NCI-H748 (cell line): ENCODE results near the gene TNFAIP8.

Experiments
- DNase-seq: peaks from one replicate; lab custom pipeline; 2025; ENCODE audit not compliant: unreplicated experiment; lab: John Stamatoyannopoulos, UW

Gene TNFAIP8

GRCh38 chr5:119365847-119366539 lies 10.2 kb downstream of the TNFAIP8 start:
- DNase-seq = no peak

DNA sequence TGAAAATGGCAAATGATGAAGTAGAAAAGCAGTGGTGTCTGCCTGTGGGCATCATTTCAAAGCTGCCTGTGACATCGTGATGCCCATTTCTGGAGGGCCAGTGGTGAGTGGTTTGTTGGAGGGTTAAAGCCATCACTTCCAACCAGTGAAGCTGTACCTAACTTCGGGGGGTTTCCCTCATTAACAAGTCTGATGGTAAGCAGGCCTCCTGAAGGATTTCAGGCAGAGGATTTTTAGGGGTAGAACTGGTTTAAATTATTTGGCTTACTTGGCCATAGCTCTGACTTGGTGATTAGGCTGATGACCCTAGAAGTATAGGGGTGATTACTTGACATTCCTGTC lies 10.7 kb downstream of the TNFAIP8 start:
- DNase-seq = no peak

GRCh38 chr5:119367502-119368237 lies 11.9 kb downstream of the TNFAIP8 start:
- DNase-seq = no peak

DNA sequence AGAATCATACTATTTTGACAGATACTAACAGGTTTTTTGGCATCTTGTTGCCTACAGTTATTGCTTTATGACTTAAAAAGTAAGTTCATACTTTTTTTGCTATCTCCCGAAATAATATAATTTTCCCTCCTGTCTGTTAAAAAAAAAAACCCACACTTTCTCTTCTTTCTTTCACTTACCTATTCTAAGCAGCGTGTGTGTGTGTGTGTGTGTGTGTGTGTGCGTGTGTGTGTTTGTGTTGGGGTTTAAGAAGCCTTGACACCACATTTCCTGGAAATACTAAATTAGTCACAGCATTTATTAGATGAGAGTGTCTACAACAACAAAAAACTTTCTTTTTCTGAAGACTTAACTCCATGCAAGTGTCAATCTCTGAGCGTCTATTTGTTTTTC lies 12.4 kb downstream of the TNFAIP8 start:
- no peak for DNase-seq

DNA sequence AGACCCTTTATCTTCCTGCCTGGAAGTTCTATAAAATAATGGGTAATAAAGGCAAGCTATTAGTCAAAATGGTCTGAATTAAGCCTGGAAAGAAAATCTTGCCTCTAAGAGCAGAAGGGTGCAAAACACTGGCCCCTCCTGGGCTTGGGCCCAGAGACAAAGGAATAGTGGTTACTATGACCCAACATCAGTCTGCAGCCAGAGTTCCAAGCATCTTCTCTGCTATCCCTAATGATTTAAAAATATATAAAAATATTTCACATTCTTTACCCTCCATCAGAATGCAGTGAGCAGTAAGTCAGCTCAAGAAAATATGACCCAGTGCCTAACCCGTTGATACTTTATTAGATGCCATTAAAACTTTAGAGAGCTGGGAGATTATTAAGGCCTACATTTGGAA lies 14.7 kb downstream of the TNFAIP8 start:
- DNase-seq = no peak

DNA sequence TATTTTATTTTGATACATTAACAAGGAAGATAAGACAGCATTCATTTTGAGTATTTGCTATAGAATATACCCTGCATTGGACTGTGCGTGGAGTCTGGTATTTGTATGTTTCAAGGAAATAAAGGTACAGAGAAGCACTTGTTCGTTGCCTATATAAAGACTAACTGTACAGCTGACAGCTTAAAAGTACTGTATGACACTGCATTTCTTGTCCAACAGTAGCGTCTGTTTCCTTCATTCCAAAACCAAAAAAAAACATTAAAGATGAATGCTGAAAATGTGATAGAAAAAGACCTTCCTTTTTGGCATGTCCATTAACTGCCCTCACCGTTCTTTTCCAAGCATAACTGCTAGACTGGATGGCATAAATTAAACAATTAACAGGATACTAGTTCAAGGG lies 15.3 kb downstream of the TNFAIP8 start:
- DNase-seq = no peak

- no peak for DNase-seq
Measured at GRCh38 chr5:119373449-119373858, 17.6 kb downstream of the TNFAIP8 start.

GRCh38 chr5:119374901-119375300 lies 19.1 kb downstream of the TNFAIP8 start:
- no peak for DNase-seq

DNA sequence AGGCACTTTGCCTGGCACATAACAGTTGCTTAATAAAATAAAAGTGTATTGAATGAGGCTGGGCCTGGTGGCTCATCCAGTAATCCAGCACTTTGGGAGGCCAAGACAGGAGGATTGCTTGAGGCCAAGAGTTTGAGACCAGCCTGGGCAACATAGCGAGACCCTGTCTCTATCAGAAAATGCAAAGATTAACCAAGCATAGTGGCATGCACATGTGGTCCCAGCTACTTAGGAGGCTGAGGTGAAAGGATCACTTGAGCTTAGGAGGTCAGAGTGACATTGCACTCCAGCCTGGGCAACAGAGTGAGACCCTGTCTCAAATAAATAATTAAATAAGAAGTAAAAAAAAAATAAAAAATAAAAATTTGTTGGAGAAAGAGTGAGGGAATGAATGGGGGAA lies 21.2 kb downstream of the TNFAIP8 start:
- no peak for DNase-seq

GRCh38 chr5:119378075-119378700 lies 22.4 kb downstream of the TNFAIP8 start:
- no peak for DNase-seq

- DNase-seq = no peak
Measured at GRCh38 chr5:119379096-119379495, 23.3 kb downstream of the TNFAIP8 start.

- no peak for DNase-seq
Measured at GRCh38 chr5:119379942-119380547, 24.2 kb downstream of the TNFAIP8 start.

GRCh38 chr5:119382169-119382568 lies 26.4 kb downstream of the TNFAIP8 start:
- DNase-seq = no peak

DNA sequence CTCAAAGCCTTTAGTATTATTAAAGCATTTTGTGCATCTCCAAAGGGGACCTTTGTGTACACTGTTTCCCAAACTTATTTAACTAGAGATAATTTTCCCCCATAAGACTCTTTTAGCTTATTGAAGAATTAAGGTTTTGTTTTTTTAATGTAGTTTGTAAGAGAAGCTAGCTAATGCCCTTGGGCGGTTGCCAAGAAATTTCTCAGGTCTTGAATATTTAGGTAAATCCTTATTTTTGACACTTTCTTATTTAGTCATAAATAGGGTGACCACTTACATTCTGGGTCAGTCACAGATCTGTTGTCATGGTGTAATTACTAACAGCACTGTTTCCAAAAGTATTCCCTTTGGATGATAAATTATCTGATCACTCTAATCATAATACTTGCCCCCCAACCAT lies 27.2 kb downstream of the TNFAIP8 start:
- no peak for DNase-seq

GRCh38 chr5:119385136-119385535 lies 29.3 kb downstream of the TNFAIP8 start:
- no peak for DNase-seq

GRCh38 chr5:119385536-119386128 lies 29.8 kb downstream of the TNFAIP8 start:
- DNase-seq = no peak

DNA sequence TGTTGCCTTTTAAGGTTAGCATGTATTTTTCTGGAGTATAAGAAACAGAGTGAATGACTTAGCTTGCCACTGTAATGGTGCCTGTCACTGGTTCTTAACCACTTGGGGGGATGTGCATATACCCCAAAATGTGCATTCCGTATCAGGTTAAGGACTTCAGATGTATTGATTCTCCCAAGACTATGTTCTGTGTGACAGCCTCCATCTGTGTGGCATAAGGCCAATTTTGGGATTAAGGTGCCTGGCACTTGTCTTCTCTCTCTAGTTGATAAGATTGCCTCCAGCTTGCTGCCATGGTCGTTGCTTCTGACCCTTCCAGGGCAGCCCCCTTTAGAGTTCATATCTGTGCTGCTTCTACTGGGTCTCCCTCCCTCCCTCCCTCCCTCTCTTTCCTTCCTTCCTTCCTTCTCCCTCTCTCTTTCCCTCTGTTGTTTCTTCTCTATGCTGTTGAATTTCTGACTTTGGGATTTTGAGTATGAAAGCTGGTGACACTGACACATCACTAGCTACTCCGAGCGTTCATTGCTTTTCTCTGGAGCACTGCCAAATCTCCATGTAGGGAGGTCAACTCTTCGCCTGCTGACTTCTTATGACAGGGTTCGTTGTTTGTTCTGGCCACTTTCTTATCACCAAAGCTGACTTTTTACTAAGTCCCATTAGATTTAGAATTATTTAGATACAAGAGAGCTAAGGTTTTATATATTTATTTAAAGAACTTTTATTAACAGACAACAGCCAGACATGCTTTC lies 31.0 kb downstream of the TNFAIP8 start:
- no peak for DNase-seq

DNA sequence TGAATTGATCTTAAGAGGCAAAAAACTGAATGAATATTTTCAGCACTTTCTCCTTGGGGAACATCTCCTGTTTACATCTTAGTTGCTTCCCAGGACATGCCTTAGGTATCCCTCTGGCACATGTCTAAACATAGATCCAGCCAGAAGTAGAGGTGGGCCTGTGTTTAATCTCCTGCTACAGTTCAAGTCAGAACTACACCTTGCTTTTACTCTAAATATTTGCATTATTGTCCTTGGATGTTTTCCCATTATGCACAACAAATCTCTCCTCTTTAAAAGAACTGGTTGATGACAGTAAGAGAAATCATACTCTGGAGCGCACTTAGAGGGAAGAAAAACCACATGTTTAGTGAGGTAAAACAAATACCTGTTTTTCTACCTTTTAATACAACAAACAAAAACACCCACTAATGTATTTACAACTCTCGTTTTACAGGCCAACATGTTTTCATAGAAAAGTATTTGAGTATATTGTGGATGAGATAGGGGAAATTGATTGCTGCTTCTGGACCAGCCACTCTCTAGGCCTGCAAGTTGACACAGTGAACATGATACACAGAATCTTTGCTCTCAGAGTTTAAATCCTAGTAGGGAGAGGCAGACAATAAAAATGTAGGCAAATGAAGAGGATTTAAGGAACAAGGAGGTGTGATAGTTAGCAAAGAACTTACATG lies 32.3 kb downstream of the TNFAIP8 start:
- DNase-seq = no peak

GRCh38 chr5:119388619-119389190 lies 32.9 kb downstream of the TNFAIP8 start:
- no peak for DNase-seq
